SK-N-SH (cell line): ENCODE measurements around the gene MYD88.

Source experiments
- FOXJ3 ChIP-seq: sonication (generic); formaldehyde crosslinking; IDR thresholded peaks from 2 replicates; pipeline ENCODE4 v1.5.1; 2020; ENCODE audit warnings: mild to moderate bottlenecking, missing genetic modification reagents
- TF ChIP-seq, protein P1 (sequence below): fragments of 200-600 bp; sonication (generic); IDR thresholded peaks from 2 replicates; pipeline ENCODE4 v1.6.1; 2017; ENCODE audit warnings: antibody characterized with exemption, mild to moderate bottlenecking, moderate library complexity
- TF ChIP-seq, protein P2 (sequence below): IDR thresholded peaks from 2 replicates; pipeline ENCODE4 v1.6.1; 2012; ENCODE audit warnings: mild to moderate bottlenecking, low read depth, low read length, moderate library complexity

- TF ChIP-seq, protein P1, sequence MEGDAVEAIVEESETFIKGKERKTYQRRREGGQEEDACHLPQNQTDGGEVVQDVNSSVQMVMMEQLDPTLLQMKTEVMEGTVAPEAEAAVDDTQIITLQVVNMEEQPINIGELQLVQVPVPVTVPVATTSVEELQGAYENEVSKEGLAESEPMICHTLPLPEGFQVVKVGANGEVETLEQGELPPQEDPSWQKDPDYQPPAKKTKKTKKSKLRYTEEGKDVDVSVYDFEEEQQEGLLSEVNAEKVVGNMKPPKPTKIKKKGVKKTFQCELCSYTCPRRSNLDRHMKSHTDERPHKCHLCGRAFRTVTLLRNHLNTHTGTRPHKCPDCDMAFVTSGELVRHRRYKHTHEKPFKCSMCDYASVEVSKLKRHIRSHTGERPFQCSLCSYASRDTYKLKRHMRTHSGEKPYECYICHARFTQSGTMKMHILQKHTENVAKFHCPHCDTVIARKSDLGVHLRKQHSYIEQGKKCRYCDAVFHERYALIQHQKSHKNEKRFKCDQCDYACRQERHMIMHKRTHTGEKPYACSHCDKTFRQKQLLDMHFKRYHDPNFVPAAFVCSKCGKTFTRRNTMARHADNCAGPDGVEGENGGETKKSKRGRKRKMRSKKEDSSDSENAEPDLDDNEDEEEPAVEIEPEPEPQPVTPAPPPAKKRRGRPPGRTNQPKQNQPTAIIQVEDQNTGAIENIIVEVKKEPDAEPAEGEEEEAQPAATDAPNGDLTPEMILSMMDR, result no peak
- TF ChIP-seq, protein P2, sequence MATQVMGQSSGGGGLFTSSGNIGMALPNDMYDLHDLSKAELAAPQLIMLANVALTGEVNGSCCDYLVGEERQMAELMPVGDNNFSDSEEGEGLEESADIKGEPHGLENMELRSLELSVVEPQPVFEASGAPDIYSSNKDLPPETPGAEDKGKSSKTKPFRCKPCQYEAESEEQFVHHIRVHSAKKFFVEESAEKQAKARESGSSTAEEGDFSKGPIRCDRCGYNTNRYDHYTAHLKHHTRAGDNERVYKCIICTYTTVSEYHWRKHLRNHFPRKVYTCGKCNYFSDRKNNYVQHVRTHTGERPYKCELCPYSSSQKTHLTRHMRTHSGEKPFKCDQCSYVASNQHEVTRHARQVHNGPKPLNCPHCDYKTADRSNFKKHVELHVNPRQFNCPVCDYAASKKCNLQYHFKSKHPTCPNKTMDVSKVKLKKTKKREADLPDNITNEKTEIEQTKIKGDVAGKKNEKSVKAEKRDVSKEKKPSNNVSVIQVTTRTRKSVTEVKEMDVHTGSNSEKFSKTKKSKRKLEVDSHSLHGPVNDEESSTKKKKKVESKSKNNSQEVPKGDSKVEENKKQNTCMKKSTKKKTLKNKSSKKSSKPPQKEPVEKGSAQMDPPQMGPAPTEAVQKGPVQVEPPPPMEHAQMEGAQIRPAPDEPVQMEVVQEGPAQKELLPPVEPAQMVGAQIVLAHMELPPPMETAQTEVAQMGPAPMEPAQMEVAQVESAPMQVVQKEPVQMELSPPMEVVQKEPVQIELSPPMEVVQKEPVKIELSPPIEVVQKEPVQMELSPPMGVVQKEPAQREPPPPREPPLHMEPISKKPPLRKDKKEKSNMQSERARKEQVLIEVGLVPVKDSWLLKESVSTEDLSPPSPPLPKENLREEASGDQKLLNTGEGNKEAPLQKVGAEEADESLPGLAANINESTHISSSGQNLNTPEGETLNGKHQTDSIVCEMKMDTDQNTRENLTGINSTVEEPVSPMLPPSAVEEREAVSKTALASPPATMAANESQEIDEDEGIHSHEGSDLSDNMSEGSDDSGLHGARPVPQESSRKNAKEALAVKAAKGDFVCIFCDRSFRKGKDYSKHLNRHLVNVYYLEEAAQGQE, result no peak
- TF ChIP-seq FOXJ3 (CRISPR knock-in tag), result no peak
Observed at GRCh38 chr3:38109580-38110313, 28.7 kb upstream of the MYD88 start.
